GM06990 (cell line): ENCODE data around the gene SYT9.

Source experiments
- DNase-seq: peaks from one replicate; pipeline ENCODE4 v3.0.0-alpha.2; 2011; ENCODE audit not compliant: insufficient read length; ENCODE audit errors: extremely low read depth
- H3K27me3 ChIP-seq: replicated peaks from 2 replicates; pipeline ENCODE4 v1.6.0; 2011; ENCODE audit warnings: low read length; ENCODE audit not compliant: control insufficient read depth, insufficient read depth
- H3K36me3 ChIP-seq: 2 replicates; pipeline ENCODE4 v1.5.1; 2011; ENCODE audit warnings: low read length; ENCODE audit not compliant: control insufficient read depth, insufficient read depth
- H3K4me3 ChIP-seq: replicated peaks from 2 replicates; pipeline ENCODE4 v1.5.1; 2011; ENCODE audit warnings: low read depth, mild to moderate bottlenecking, control low read depth, low read length
- TF ChIP-seq, protein P1 (sequence below): IDR thresholded peaks from 2 replicates; pipeline ENCODE4 v1.5.1; 2011; ENCODE audit warnings: low read length, control low read depth, mild to moderate bottlenecking, inconsistent platforms; ENCODE audit not compliant: insufficient read depth, poor library complexity, severe bottlenecking

SYT9 gene

DNA sequence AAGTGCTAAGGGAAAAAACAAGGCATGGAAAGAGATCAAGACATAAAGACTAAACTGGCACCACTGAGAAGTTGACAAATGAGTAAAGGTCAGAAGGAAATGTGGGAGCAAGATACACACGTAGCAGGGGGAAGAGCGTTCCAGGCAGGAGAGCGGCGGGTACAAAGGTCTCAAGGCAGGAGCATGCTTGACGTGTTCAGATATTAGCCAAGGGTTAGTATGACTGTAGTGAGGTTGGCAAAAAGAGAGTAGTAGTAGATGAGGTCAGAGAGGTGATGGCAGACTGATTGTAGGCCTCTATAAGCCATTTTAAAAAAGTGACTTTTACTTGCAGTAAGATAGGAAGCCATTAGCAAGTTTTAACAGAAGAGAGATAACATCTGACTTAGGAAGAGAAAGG is 9.9 kb downstream of the SYT9 start:
- no peak for DNase-seq
- Histone ChIP-seq H3K4me3 (no peak overlapping the region), H3K27me3 (no peaks in the 10 kb centered on the region; the same call in 1 of the 2 replicates), H3K36me3 (no peaks in the 10 kb centered on the region)
- TF ChIP-seq, protein P1, sequence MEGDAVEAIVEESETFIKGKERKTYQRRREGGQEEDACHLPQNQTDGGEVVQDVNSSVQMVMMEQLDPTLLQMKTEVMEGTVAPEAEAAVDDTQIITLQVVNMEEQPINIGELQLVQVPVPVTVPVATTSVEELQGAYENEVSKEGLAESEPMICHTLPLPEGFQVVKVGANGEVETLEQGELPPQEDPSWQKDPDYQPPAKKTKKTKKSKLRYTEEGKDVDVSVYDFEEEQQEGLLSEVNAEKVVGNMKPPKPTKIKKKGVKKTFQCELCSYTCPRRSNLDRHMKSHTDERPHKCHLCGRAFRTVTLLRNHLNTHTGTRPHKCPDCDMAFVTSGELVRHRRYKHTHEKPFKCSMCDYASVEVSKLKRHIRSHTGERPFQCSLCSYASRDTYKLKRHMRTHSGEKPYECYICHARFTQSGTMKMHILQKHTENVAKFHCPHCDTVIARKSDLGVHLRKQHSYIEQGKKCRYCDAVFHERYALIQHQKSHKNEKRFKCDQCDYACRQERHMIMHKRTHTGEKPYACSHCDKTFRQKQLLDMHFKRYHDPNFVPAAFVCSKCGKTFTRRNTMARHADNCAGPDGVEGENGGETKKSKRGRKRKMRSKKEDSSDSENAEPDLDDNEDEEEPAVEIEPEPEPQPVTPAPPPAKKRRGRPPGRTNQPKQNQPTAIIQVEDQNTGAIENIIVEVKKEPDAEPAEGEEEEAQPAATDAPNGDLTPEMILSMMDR: no peak

DNA sequence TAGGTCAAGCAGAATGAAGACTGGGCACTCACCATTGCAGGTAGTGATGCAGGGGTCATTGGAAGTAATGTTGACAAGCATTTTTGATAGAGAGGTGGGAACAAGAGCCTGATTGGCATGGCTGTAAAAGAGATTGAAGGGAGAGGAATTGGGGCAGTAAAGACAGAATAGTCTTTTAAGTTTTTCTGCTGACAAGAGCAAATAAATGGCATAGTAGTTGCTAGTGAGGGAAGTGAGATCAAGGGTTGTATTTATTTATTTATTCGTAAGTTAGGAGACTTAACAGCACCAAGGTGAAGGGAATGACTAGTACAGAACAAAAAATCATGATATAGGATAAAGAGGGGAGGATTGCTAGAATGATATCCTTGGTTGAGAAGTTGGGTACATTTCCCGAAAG is 11.0 kb downstream of the SYT9 start:
- no peak overlapping the region for H3K4me3 ChIP-seq

DNA sequence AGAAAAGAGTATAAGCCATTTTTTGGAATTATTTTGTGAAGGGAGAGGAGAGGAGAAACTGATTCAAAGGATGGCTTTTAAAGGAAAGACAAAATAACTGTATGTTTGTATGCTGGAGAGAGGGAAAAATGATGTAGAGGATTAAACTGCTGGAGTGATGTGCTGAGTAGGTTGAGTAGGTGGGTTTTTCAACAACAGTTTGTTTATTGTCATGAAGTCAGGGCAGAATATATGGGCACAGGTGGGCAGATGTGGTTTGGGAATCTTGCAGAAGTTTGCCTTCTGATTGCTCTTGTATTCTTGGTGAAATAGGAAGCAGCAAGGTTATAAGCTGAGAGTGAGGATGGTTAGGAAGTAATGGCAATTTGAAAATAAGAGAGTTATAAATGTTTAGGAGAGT is 12.1 kb downstream of the SYT9 start:
- H3K36me3 ChIP-seq: no peaks in the 10 kb centered on the region
- H3K27me3 ChIP-seq: no peaks in the 10 kb centered on the region; the same call in 1 of the 2 replicates
- TF ChIP-seq, protein P1: no peak
- no peak overlapping the region for H3K4me3 ChIP-seq
- DNase-seq: no peak

More for the DNA sequence above, 11.0 kb downstream of the SYT9 start:
- TF ChIP-seq, protein P1: no peak
- DNase-seq: no peak
- H3K36me3 ChIP-seq: no peaks in the 10 kb centered on the region
- H3K27me3 ChIP-seq: no peaks in the 10 kb centered on the region; the same call in 1 of the 2 replicates

DNA sequence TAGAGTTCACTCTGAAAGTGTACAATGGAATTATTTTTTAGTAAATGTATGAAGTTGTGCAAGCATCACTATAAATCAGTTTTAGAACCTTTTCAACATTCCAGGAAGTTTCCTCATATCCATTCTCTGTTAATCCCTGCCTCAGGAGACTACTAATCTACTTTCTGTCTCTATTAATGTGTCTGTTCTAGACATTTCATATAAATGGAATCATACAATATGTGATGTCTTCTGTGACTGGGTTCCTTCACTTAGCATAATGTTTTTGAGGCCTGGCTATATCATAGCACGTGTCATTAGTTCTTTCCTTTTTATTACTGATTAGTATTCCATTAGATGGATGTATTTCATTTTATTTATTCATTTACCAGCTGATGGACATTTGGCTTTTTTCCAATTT is 17.1 kb downstream of the SYT9 start:
- TF ChIP-seq, protein P1: no peak
- Histone ChIP-seq H3K36me3 (no peaks in the 10 kb centered on the region), H3K4me3 (no peak overlapping the region), H3K27me3 (no peaks in the 10 kb centered on the region)
- DNase-seq: no peak

DNA sequence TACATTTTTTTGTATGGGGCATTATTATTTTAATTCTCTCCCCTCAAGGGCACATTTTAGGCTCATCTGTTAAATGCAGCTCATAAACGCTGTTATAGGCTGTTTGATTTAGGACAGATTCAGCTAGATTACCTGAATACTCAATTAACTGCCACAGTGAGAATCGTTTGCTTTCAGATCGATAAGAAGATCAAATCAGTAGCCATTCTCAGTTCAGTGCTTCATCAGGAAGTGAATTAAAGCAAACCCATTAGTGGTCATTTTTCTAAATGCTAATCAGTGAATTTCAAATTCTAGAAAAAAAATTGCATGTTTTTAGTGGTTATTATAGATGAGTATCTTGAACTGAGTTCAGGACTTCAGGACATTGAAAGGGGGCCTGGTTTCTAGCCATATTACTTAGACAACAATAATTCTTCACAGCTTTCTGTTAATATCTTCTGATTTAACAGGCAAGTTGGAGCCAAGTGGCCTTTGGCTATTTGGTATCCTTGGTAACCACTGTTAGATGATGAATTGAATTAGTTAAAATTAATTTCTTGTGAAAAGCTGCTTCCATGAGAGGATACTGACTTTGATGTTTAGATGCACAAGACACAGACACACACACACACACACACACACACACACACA is 18.6 kb downstream of the SYT9 start:
- no peaks in the 10 kb centered on the region for H3K27me3 ChIP-seq
- H3K4me3 ChIP-seq: no peak overlapping the region
- DNase-seq: no peak
- no peaks in the 10 kb centered on the region for H3K36me3 ChIP-seq
- TF ChIP-seq, protein P1: no peak

DNA sequence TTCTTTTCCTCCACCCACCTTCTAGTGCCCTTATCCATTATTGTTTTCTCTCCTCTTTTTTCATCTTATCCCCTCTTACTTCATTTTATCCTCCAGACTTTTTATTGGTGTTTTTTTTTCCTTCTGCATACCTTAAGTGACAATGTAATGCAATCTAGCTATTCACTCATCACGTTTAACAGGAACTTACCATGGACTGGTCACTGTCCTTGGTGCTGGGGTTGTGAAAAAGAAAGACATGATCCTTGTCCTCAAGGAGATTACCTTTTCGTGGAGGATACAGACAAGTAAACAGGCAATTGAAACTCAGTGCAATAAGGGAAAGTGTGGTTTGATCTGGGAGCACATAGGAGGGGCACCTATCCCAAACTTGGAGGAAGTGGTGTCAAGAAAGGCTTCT is 20.7 kb downstream of the SYT9 start:
- no peaks in the 10 kb centered on the region for H3K36me3 ChIP-seq
- no peaks in the 10 kb centered on the region for H3K27me3 ChIP-seq
- TF ChIP-seq, protein P1: no peak
- no peak overlapping the region for H3K4me3 ChIP-seq
- DNase-seq: no peak
